HEK293 (cell line): ENCODE results near the gene GGTA1.

Source experiments
- CTCF ChIA-PET: fragments of 350-600 bp; formaldehyde crosslinking; extraction: SDS; loops from one replicate; lab custom pipeline; 2021; ENCODE audit warnings: antibody characterized with exemption; lab: Yijun Ruan, JAX
- POLR2A ChIA-PET: fragments of 300-600 bp; formaldehyde crosslinking; extraction: SDS; loops from one replicate; lab custom pipeline; 2020; ENCODE audit warnings: antibody characterized with exemption, inconsistent platforms; lab: Yijun Ruan, JAX
- H3K27ac ChIP-seq: fragments of 200-500 bp; sonication (Bioruptor generic); 2 replicates; pipeline ENCODE4 v1.5.1; 2014; ENCODE audit warnings: low read depth, low read length, control low read depth, inconsistent platforms; ENCODE audit errors: extremely low read depth
- H3K36me3 ChIP-seq, 2 experiments: fragments of 200-500 bp in 1 of 2; sonication (Bioruptor generic) in 1 of 2; 1 replicate in 1 of 2; 2 replicates in 1 of 2; pipeline ENCODE4 v1.5.1; 2014 to 2017; ENCODE audit warnings: inconsistent platforms in 2 of 2, low read length in 2 of 2; ENCODE audit not compliant: control insufficient read depth in 2 of 2, insufficient read depth in 1 of 2
- H3K4me1 ChIP-seq: fragments of 200-500 bp; sonication (Bioruptor generic); 2 replicates; pipeline ENCODE4 v1.5.1; 2014; ENCODE audit warnings: mild to moderate bottlenecking, low read length, inconsistent platforms; ENCODE audit not compliant: control insufficient read depth, insufficient read depth
- H3K4me3 ChIP-seq: 2 replicates; pipeline ENCODE4 v1.5.1; 2011; ENCODE audit warnings: low read depth, mild to moderate bottlenecking, control low read depth, low read length, moderate library complexity
- H3K9me3 ChIP-seq: fragments of 200-500 bp; sonication (Bioruptor generic); 2 replicates; pipeline ENCODE4 v1.5.1; 2014; ENCODE audit warnings: low read depth, low read length, inconsistent platforms; ENCODE audit not compliant: control insufficient read depth, insufficient read depth
- CTCF ChIP-seq: fragments of 450-650 bp; formaldehyde crosslinking; IDR thresholded peaks from 2 replicates; pipeline ENCODE4 v1.5.1; 2016; ENCODE audit warnings: missing biosample characterization, missing genetic modification characterization
- GLIS2 ChIP-seq: fragments of 450-650 bp; formaldehyde crosslinking; IDR thresholded peaks from 2 replicates; pipeline ENCODE4 v1.5.1; 2016; ENCODE audit warnings: missing biosample characterization, missing genetic modification characterization
- HOXA7 ChIP-seq: sonication (generic); formaldehyde crosslinking; IDR thresholded peaks from 2 replicates; pipeline ENCODE4 v1.8.1; 2022; ENCODE audit warnings: missing genetic modification reagents, borderline replicate concordance
- HOXC10 ChIP-seq: sonication (generic); formaldehyde crosslinking; IDR thresholded peaks from 2 replicates; pipeline ENCODE4 v1.8.1; 2023; ENCODE audit warnings: mild to moderate bottlenecking, missing genetic modification reagents
- KLF17 ChIP-seq: fragments of 450-650 bp; formaldehyde crosslinking; IDR thresholded peaks from 2 replicates; pipeline ENCODE4 v1.5.1; 2016; ENCODE audit warnings: missing biosample characterization, missing genetic modification characterization
- KLF8 ChIP-seq: fragments of 450-650 bp; formaldehyde crosslinking; IDR thresholded peaks from 2 replicates; pipeline ENCODE4 v1.5.1; 2016; ENCODE audit warnings: missing biosample characterization, missing genetic modification characterization
- MEIS1 ChIP-seq: sonication (generic); formaldehyde crosslinking; IDR thresholded peaks from 2 replicates; pipeline ENCODE4 v1.8.1; 2022; ENCODE audit warnings: missing genetic modification reagents, mild to moderate bottlenecking, borderline replicate concordance
- SETDB1 ChIP-seq: IDR thresholded peaks from one replicate; pipeline ENCODE4 v1.6.1; 2017; ENCODE audit warnings: mild to moderate bottlenecking, low read length, moderate library complexity, mixed read lengths; ENCODE audit not compliant: insufficient read length
- TRIM28 ChIP-seq: IDR thresholded peaks from 2 replicates; pipeline ENCODE4 v1.6.1; 2011; ENCODE audit warnings: low read length, control low read depth, borderline replicate concordance
- ZBTB17 ChIP-seq: fragments of 450-650 bp; formaldehyde crosslinking; IDR thresholded peaks from 2 replicates; pipeline ENCODE4 v1.5.1; 2016; ENCODE audit warnings: missing biosample characterization, missing genetic modification characterization
- ZNF121 ChIP-seq: fragments of 450-650 bp; formaldehyde crosslinking; IDR thresholded peaks from 2 replicates; pipeline ENCODE4 v1.5.1; 2016; ENCODE audit warnings: missing biosample characterization, missing genetic modification characterization
- ZNF23 ChIP-seq: fragments of 450-650 bp; formaldehyde crosslinking; IDR thresholded peaks from 2 replicates; pipeline ENCODE4 v1.5.1; 2016; ENCODE audit warnings: missing biosample characterization, missing genetic modification characterization, borderline replicate concordance
- ZNF280C ChIP-seq: fragments of 450-650 bp; formaldehyde crosslinking; IDR thresholded peaks from 2 replicates; pipeline ENCODE4 v1.5.1; 2016; ENCODE audit warnings: missing biosample characterization, missing genetic modification characterization
- ZNF335 ChIP-seq: fragments of 450-650 bp; formaldehyde crosslinking; conservative IDR thresholded peaks from 2 replicates; pipeline ENCODE4 v1.5.1; 2016; ENCODE audit warnings: missing biosample characterization, missing genetic modification characterization
- ZNF37A ChIP-seq: fragments of 450-650 bp; IDR thresholded peaks from 2 replicates; pipeline ENCODE4 v1.5.1; 2018; ENCODE audit warnings: missing biosample characterization, missing genetic modification characterization
- ZNF398 ChIP-seq: fragments of 450-650 bp; formaldehyde crosslinking; IDR thresholded peaks from 2 replicates; pipeline ENCODE4 v1.5.1; 2017; ENCODE audit warnings: missing biosample characterization, missing genetic modification characterization
- ZNF488 ChIP-seq: fragments of 450-650 bp; formaldehyde crosslinking; IDR thresholded peaks from 2 replicates; pipeline ENCODE4 v1.5.1; 2016; ENCODE audit warnings: missing biosample characterization, missing genetic modification characterization
- ZNF571 ChIP-seq: fragments of 450-650 bp; formaldehyde crosslinking; IDR thresholded peaks from 2 replicates; pipeline ENCODE4 v1.5.0; 2017; ENCODE audit warnings: missing biosample characterization, missing genetic modification characterization
- ZNF624 ChIP-seq: fragments of 450-650 bp; formaldehyde crosslinking; IDR thresholded peaks from 2 replicates; pipeline ENCODE4 v1.5.1; 2017; ENCODE audit warnings: missing biosample characterization, missing genetic modification characterization
- ZNF837 ChIP-seq: fragments of 450-650 bp; formaldehyde crosslinking; IDR thresholded peaks from 2 replicates; pipeline ENCODE4 v1.5.1; 2016; ENCODE audit warnings: missing biosample characterization, missing genetic modification characterization
- TF ChIP-seq, protein P1 (sequence below): fragments of 450-650 bp; IDR thresholded peaks from 2 replicates; pipeline ENCODE4 v1.5.1; 2018; ENCODE audit warnings: missing biosample characterization, mild to moderate bottlenecking, missing genetic modification characterization
- TF ChIP-seq, protein P2 (sequence below): sonication (generic); formaldehyde crosslinking; IDR thresholded peaks from 2 replicates; pipeline ENCODE4 v1.8.1; 2022; ENCODE audit warnings: mild to moderate bottlenecking, moderate library complexity, missing genetic modification reagents

Gene GGTA1

DNA sequence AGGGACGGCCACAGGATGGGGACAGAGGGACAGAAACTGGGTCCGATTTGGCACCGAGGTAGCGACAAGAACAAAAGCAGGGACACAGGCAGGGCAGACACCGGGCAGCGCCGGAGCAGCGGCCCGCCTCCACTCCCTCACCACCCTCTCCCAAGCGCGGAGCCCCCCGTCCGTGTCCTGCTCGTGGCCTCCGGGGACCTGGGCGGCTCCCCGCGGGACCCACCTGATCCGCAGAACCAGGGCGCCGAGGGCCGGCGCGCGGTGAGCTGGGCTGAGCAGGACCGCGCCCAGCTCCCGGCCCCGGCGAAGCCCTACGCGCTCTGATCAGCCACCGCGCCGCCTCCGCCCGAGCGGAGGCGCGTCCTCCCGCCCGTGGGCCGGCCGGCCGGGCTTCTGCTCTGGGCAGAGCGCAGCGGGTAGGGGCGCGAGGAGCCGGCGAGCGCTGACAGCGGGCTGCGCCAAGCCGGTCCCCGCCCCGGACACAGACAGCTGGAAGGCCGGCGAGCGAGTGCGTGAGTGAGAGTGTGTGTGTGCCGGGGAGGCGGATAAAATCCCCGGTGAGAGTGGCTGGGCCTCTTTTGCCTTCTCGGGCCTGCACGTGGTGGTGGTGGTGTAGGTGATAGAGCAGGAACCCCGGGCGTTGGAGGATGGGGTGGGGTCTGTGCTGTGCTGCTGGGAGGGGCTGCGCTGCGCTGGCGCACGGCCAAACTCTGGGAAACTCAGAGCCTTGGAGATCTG, at the start of gene GGTA1 (continued):
- TF ChIP-seq GLIS2 (tag by site-specific recombination) (peak; percentile 35), ZBTB17 (peak; percentile 93), ZNF488 (no peak), ZNF837 (tag by site-specific recombination) (0 out of 2 replicates have a peak, but pooled peaks have one; percentile 50), ZNF335 (tag by site-specific recombination) (peak; percentile 80), HOXC10 (CRISPR knock-in tag) (no peak), SETDB1 (no peak), TRIM28 (no peak; the same call in 1 of the 2 replicates), ZNF571 (tag by site-specific recombination) (no peak), ZNF37A (tag by site-specific recombination) (no peak)
- TF ChIP-seq, all 188 proteins: peak for 47

DNA sequence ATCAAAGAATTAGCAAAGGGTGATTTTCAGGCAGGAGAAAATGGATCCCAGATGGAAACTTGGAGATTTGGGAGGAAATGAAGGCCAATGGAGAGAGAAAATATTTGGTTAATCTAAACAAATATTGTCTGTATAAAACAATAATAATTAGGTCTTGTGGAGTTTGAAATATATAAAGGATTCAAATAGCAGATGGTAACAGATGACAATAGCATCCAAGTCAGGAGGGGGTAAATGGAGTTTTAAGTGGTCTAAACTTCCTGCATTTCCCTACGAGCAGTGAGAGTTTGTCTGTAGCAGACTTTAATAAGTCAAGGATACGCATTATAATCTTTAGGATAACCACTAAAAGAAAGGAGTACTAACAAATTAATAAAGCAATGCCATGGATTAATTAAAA, 49.0 kb upstream of the GGTA1 start:
- H3K4me3 ChIP-seq = no peak overlapping the region
- H3K27ac ChIP-seq = no peak overlapping the region
- H3K9me3 ChIP-seq = no peaks in the 10 kb centered on the region
- H3K36me3 ChIP-seq = no peaks in the 10 kb centered on the region
- no peaks in the 10 kb centered on the region for H3K4me1 ChIP-seq
- CTCF ChIA-PET = interaction anchor here (0.6 to 1.3 kb wide), 5 partner anchors 9 to 229 kb away, joined by 3 to 5 read pairs (median 3); no protein-coding TSS in a partner anchor
- no peak for TF ChIP-seq HOXA7 (CRISPR knock-in tag)
- TF ChIP-seq ZNF398 (tag by site-specific recombination) = no peak
- no peak for TF ChIP-seq ZNF624
- TF ChIP-seq ZNF23 (tag by site-specific recombination) = no peak
- no peak for TF ChIP-seq MEIS1
- TF ChIP-seq ZNF121 (tag by site-specific recombination) = no peak
- TF ChIP-seq, all 188 proteins: peak for 0
- POLR2A ChIA-PET = interaction anchor here (0.6 kb wide), 1 partner anchor 579 kb away, joined by 5 read pairs; no protein-coding TSS in a partner anchor

DNA sequence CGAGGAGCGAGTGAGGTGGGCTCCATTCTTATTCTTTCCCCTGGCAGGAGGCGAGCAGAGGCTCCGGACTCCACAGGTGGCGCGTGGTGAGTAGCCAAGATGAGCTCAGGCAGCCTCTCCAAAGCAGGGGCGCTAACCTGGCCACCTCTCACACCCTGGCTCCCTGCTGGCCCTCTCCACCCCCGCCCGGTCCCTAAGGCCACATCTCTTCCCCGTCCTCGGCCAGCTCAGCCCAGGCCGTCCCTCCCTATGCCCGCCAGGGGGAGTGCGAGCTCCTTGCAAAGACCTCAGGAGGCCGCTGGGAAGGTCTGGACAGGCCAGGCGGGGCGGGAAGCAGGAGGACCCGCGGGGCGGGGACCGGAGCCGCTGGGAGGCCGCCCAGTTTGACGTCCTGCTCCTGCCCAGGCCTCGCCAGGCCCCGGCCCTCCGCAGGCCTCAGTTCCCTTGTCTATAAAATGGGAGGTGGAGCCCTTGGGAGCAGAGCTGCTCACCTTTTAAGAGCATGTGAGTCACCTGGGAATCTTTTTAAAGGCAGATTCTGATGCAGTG, 46.3 kb upstream of the GGTA1 start:
- ChIA-PET CTCF (interaction anchor here (0.6 to 2.7 kb wide), 80 partner anchors 9 to 804 kb away, joined by 3 to 29 read pairs (median 4); partner anchors contain the start of gene GGTA1), POLR2A (interaction anchor here (0.6 to 1.3 kb wide), 7 partner anchors 9 to 445 kb away, joined by 3 read pairs; no protein-coding TSS in a partner anchor)
- Histone ChIP-seq H3K36me3 (no peaks in the 10 kb centered on the region), H3K9me3 (no peaks in the 10 kb centered on the region), H3K4me1 (no peaks in the 10 kb centered on the region), H3K27ac (no peak overlapping the region), H3K4me3 (peak overlapping the region; percentile 21)
- TF ChIP-seq ZNF280C (tag by site-specific recombination) (no peak), KLF17 (peak; percentile 54; the same call in 1 of the 2 replicates), KLF8 (tag by site-specific recombination) (peak; percentile 47; the same call in 1 of the 2 replicates), CTCF (tag by site-specific recombination) (peak; percentile 87)
- TF ChIP-seq, protein P1, sequence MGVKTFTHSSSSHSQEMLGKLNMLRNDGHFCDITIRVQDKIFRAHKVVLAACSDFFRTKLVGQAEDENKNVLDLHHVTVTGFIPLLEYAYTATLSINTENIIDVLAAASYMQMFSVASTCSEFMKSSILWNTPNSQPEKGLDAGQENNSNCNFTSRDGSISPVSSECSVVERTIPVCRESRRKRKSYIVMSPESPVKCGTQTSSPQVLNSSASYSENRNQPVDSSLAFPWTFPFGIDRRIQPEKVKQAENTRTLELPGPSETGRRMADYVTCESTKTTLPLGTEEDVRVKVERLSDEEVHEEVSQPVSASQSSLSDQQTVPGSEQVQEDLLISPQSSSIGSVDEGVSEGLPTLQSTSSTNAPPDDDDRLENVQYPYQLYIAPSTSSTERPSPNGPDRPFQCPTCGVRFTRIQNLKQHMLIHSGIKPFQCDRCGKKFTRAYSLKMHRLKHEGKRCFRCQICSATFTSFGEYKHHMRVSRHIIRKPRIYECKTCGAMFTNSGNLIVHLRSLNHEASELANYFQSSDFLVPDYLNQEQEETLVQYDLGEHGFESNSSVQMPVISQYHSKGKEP (tag by site-specific recombination) = no peak
- TF ChIP-seq, protein P2, sequence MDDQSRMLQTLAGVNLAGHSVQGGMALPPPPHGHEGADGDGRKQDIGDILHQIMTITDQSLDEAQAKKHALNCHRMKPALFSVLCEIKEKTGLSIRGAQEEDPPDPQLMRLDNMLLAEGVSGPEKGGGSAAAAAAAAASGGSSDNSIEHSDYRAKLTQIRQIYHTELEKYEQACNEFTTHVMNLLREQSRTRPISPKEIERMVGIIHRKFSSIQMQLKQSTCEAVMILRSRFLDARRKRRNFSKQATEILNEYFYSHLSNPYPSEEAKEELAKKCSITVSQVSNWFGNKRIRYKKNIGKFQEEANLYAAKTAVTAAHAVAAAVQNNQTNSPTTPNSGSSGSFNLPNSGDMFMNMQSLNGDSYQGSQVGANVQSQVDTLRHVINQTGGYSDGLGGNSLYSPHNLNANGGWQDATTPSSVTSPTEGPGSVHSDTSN (CRISPR knock-in tag) = 0 out of 2 replicates have a peak, but pooled peaks have one; percentile 44
